Esophagus squamous epithelium (tissue), 4 donors: Measurements from ENCODE around the gene PKN3.

Experiments
- POLR2A ChIP-seq, 4 donors: fragments of 450-650 bp; IDR thresholded peaks; one replicate each; pipeline ENCODE4 v1.6.1; 2017; ENCODE audit warnings: antibody characterized with exemption in 4 of 4, mild to moderate bottlenecking in 4 of 4, moderate library complexity in 3 of 4
- TF ChIP-seq, protein P1 (sequence below), 6 experiments: fragments of 450-650 bp in 4 of 6; fragments of 200-600 bp in 2 of 6; sonication (generic) in 2 of 6; IDR thresholded peaks; one replicate each; pipeline ENCODE4 v1.5.1; 2016 to 2019; ENCODE audit warnings: antibody characterized with exemption in 6 of 6, mild to moderate bottlenecking in 4 of 6, moderate library complexity in 4 of 6

DNA sequence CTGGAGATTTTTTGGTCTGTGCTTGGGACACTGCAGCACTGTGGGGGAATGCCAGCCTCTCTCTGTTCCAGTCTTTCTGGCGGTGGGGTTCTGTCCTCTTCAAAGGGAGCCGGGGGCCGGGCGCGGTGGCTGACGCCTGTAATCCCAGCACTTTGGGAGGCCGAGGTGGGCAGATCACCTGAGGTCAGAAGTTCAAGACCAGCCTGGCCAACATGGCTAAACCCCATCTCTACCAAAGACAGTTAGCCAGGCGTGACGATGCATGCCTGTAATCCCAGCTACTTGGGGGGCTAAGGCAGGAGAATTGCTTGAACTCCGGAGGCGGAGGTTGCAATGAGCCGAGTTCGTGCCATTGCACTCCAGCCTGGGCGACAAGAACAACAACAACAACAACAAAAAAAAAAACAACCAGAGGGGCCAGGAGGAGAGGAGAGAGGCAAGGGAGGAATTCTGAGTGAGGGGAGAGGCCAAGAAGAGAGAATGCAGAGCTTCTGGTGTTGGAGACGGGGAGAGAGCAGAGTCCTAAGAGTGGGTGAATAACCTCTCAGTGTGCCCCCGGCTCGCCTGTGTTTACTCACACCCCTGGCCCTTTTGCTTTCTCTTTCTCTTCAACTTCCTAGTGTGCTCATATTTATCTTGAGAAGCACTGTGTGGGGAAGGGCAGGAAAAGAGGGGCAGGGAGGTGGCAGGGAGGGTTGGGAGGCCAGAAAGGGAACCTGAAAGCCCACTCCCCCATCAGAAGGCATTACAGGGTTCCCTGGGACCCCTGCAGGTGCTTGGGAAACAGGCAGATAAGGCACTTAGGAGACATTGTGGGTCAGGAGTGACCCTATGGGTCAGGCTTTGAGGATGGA is 16.4 kb upstream of the PKN3 start:
- TF ChIP-seq, protein P1, sequence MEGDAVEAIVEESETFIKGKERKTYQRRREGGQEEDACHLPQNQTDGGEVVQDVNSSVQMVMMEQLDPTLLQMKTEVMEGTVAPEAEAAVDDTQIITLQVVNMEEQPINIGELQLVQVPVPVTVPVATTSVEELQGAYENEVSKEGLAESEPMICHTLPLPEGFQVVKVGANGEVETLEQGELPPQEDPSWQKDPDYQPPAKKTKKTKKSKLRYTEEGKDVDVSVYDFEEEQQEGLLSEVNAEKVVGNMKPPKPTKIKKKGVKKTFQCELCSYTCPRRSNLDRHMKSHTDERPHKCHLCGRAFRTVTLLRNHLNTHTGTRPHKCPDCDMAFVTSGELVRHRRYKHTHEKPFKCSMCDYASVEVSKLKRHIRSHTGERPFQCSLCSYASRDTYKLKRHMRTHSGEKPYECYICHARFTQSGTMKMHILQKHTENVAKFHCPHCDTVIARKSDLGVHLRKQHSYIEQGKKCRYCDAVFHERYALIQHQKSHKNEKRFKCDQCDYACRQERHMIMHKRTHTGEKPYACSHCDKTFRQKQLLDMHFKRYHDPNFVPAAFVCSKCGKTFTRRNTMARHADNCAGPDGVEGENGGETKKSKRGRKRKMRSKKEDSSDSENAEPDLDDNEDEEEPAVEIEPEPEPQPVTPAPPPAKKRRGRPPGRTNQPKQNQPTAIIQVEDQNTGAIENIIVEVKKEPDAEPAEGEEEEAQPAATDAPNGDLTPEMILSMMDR (IDR thresholded peaks at IDR 0.05), result no peak
- TF ChIP-seq POLR2A (IDR thresholded peaks at IDR 0.05), result peak in 1 of 4 donors; percentile 44
